Erythroblast (primary cell): ENCODE results near the gene VARS1.

Experiments
- GATA1 ChIP-seq: IDR thresholded peaks from 2 replicates; pipeline ENCODE4 v1.6.1; 2011; ENCODE audit warnings: low read depth, mild to moderate bottlenecking, control low read depth, low read length, moderate library complexity
- POLR2A ChIP-seq: IDR thresholded peaks from 2 replicates; pipeline ENCODE4 v1.6.1; 2011; ENCODE audit warnings: mild to moderate bottlenecking, low read length

DNA sequence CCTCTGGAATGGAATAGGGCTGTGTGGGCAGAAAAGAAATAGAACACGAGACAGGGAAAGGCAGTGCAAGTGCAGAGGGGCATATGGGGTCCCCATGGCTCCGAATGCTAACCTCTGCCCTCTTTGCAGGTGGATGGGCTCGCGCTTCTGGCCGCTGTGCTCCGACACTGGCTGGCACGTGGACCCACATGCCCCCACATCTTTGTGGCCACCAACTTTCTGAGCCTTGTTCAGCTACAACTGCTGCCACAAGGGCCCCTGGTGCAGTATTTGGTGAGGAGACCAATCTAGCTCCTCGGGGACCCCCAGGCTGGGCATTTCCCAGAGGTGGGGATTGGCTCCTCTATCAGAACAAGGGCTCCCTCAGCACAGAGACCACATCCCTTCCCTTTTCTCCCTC is 34.2 kb downstream of the VARS1 start:
- TF ChIP-seq POLR2A: no peak
- no peak for TF ChIP-seq GATA1
